Measurements from ENCODE around the gene C1orf141.
"Not testable (repeated sequence)": the region's sequence is repeated elsewhere in the genome, so short reads cannot be mapped to it uniquely, and the experiment has no call there.

The C1orf141 gene

GRCh38 chr1:67143966-67144365, 9.2 kb upstream of the C1orf141 start:
- DNase-seq (ENCODE audit: low read depth in 2 of 3, low spot score in 1 of 3), result no peak

- DNase-seq (ENCODE audit: low read depth in 2 of 3, low spot score in 1 of 3), result no peak
Observed at GRCh38 chr1:67142931-67143330, 8.2 kb upstream of the C1orf141 start.

GRCh38 chr1:67141832-67142231, 7.1 kb upstream of the C1orf141 start:
- not testable (repeated sequence) for DNase-seq (ENCODE audit: low read depth in 2 of 3, low spot score in 1 of 3)

- DNase-seq (ENCODE audit: low read depth in 2 of 3, low spot score in 1 of 3), result no peak
Observed at GRCh38 chr1:67140460-67140859, 5.7 kb upstream of the C1orf141 start.

- DNase-seq (ENCODE audit: low read depth in 2 of 3, low spot score in 1 of 3), result no peak
Observed at GRCh38 chr1:67138813-67139499, 4.2 kb upstream of the C1orf141 start.

GRCh38 chr1:67137307-67137753, 2.6 kb upstream of the C1orf141 start:
- DNase-seq (ENCODE audit: low read depth in 2 of 3, low spot score in 1 of 3), result no peak

GRCh38 chr1:67135354-67135753, 584 bp upstream of the C1orf141 start:
- no peak for DNase-seq (ENCODE audit: low read depth in 2 of 3, low spot score in 1 of 3)

GRCh38 chr1:67133177-67133576, 1.6 kb downstream of the C1orf141 start:
- DNase-seq (ENCODE audit: low read depth in 2 of 3, low spot score in 1 of 3), result no peak

- DNase-seq (ENCODE audit: low read depth in 2 of 3, low spot score in 1 of 3), result no peak
Observed at GRCh38 chr1:67130673-67131072, 4.1 kb downstream of the C1orf141 start.

GRCh38 chr1:67126974-67127373, 7.8 kb downstream of the C1orf141 start:
- DNase-seq (ENCODE audit: low read depth in 2 of 3, low spot score in 1 of 3), result no peak

- DNase-seq (ENCODE audit: low read depth in 2 of 3, low spot score in 1 of 3), result no peak
Observed at GRCh38 chr1:67126111-67126746, 8.5 kb downstream of the C1orf141 start.

GRCh38 chr1:67124455-67124854, 10.3 kb downstream of the C1orf141 start:
- no peak for DNase-seq (ENCODE audit: low read depth in 2 of 3, low spot score in 1 of 3)

GRCh38 chr1:67120855-67121619, 13.7 kb downstream of the C1orf141 start:
- no peak for DNase-seq (ENCODE audit: low read depth in 2 of 3, low spot score in 1 of 3)

GRCh38 chr1:67118646-67119045, 16.1 kb downstream of the C1orf141 start:
- DNase-seq (ENCODE audit: low read depth in 2 of 3, low spot score in 1 of 3), result no peak

- DNase-seq (ENCODE audit: low read depth in 2 of 3, low spot score in 1 of 3), result no peak
Observed at GRCh38 chr1:67118191-67118590, 16.6 kb downstream of the C1orf141 start.

- no peak for DNase-seq (ENCODE audit: low read depth in 2 of 3, low spot score in 1 of 3)
Observed at GRCh38 chr1:67114162-67114561, 20.6 kb downstream of the C1orf141 start.

- no peak for DNase-seq (ENCODE audit: low read depth in 2 of 3, low spot score in 1 of 3)
Observed at GRCh38 chr1:67110352-67110751, 24.4 kb downstream of the C1orf141 start.

- no peak for DNase-seq (ENCODE audit: low read depth in 2 of 3, low spot score in 1 of 3)
Observed at GRCh38 chr1:67105508-67105907, 29.3 kb downstream of the C1orf141 start.

- no peak for DNase-seq (ENCODE audit: low read depth in 2 of 3, low spot score in 1 of 3)
Observed at GRCh38 chr1:67103548-67103947, 31.2 kb downstream of the C1orf141 start.

- no peak for DNase-seq (ENCODE audit: low read depth in 2 of 3, low spot score in 1 of 3)
Observed at GRCh38 chr1:67100833-67101232, 33.9 kb downstream of the C1orf141 start.

- DNase-seq (ENCODE audit: low read depth in 2 of 3, low spot score in 1 of 3), result no peak
Observed at GRCh38 chr1:67097305-67097704, 37.5 kb downstream of the C1orf141 start.

GRCh38 chr1:67094191-67094590, 40.6 kb downstream of the C1orf141 start:
- no peak for DNase-seq (ENCODE audit: low read depth in 2 of 3, low spot score in 1 of 3)

Measured in stimulated activated CD4-positive, alpha-beta T cell treated with anti-CD3 and anti-CD28 coated beads, Interleukin-12 subunit alpha, Interleukin-12 subunit beta, amount 100 ng/mL, for 48 hours (primary cell).